Stimulated activated naive CD8-positive, alpha-beta T cell treated with anti-CD3 and anti-CD28 coated beads, Interleukin-15, Interleukin-2, amounts not matched to agents 100 ng/mL and 50 ng/mL, for 24 hours (primary cell): ENCODE data around the gene PCCA.

Experiments
- H3K27ac Mint-ChIP-seq: one replicate; pipeline ENCODE4 v1.8.0; 2021; ENCODE audit warnings: mild to moderate bottlenecking, mixed read lengths
- H3K27me3 Mint-ChIP-seq: one replicate; pipeline ENCODE4 v1.8.0; 2021; ENCODE audit warnings: mixed read lengths
- H3K36me3 Mint-ChIP-seq: one replicate; pipeline ENCODE4 v1.8.0; 2021; ENCODE audit warnings: low read depth, mixed read lengths
- H3K4me1 Mint-ChIP-seq: one replicate; pipeline ENCODE4 v1.8.0; 2021; ENCODE audit warnings: low read depth, mixed read lengths
- H3K4me3 Mint-ChIP-seq: one replicate; pipeline ENCODE4 v1.8.0; 2021; ENCODE audit warnings: mild to moderate bottlenecking, mixed read lengths
- H3K9me3 Mint-ChIP-seq: one replicate; pipeline ENCODE4 v1.8.0; 2021; ENCODE audit warnings: mixed read lengths

The PCCA gene

DNA sequence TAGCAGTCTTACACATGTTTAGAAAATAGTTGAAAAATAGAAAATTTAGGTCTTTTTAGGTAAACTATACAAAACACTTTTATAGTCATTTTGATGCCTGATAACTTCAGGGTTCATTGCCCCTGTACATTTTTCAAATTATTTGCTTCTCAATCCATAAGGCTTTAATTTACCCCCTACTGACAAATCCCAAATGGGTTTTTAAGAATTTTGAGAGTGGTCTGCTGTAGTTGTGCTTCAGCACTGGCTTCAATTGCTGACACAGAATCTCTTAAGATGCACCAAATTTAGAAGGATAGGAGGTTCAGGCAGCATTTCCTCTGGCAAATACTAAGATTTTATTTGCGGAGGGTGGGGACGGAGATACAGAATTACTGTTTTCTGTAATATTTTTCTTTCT, 89.4 kb downstream of the PCCA start:
- no peaks in the 10 kb centered on the region for H3K27me3 Mint-ChIP-seq
- peaks cover 12% of the 10 kb centered on the region for H3K4me1 Mint-ChIP-seq
- no peak overlapping the region for H3K27ac Mint-ChIP-seq
- H3K4me3 Mint-ChIP-seq, result no peak overlapping the region
- H3K36me3 Mint-ChIP-seq, result peaks cover 6% of the 10 kb centered on the region
- peaks cover 5% of the 10 kb centered on the region for H3K9me3 Mint-ChIP-seq

DNA sequence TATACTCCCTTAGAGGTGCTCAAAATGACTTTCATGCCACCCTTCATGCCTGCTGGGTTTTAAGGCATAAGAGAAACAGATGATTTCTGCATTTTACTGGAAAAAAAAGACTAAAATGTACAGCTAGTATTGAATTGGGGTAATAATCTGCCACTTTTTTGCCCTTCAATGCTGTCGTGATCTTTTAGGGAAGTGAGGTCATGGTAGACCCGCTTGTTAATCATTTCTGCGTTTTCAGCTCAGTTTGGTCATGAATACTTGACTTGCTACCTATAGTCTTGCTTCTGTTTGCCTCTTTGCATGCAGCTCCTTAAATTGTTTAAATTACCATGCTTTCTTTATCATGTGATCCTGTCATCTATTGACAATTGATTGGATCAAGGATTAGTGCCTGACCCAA, 90.4 kb downstream of the PCCA start:
- Mint-ChIP-seq H3K9me3 (no peaks in the 10 kb centered on the region), H3K4me3 (no peak overlapping the region), H3K4me1 (peaks cover 21% of the 10 kb centered on the region), H3K27me3 (no peaks in the 10 kb centered on the region), H3K27ac (no peak overlapping the region), H3K36me3 (no peaks in the 10 kb centered on the region)

DNA sequence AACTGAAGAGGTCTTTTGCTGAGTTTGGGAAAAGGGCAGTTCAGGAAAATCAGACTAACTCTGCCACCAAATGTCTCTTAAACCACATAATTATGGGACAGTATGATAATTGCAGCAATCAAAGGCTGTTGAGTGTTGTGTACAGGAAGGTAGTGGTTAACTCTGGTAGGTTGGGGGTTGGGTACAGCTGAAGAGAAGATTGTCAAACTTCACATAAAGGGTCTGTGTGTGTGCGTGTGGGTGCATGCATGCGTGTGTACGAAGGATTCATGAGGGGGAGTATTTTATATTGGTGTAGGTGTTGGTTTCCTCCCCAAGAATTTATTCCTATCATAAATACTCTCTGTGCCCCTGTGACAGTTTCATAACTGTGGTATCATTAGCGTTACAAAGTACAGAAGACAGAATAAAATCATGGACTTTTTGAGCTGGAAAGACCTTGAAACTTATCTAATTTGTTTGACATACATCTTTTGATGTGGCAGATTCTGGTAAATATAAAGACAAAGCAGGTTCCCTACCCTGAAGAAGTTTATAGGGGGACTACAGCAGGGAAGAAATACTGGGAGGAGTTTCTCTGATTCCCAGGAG, 94.1 kb downstream of the PCCA start:
- no peak overlapping the region for H3K27ac Mint-ChIP-seq
- no peaks in the 10 kb centered on the region for H3K9me3 Mint-ChIP-seq
- no peaks in the 10 kb centered on the region for H3K36me3 Mint-ChIP-seq
- H3K27me3 Mint-ChIP-seq, result no peaks in the 10 kb centered on the region
- H3K4me3 Mint-ChIP-seq, result no peak overlapping the region
- H3K4me1 Mint-ChIP-seq, result peaks cover 23% of the 10 kb centered on the region

DNA sequence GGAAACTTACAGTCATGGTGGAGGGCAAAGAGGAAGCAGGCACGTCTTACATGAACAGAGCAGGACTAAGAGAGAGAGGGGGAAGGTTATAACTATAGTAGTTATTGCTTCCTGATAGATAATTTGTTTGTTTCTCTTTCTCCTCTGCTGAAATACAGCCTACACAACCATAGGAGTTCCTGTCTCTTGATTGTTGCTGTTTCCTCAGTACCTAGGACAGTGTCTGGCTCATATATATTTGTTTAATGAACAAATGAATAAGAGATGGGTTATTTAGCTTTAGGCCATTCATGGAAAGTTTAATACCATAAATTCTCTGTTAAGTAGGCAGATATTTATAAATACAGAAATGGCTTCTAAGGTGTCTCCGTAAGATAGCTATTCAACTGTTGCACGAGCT, 95.2 kb downstream of the PCCA start:
- H3K9me3 Mint-ChIP-seq, result no peaks in the 10 kb centered on the region
- H3K4me1 Mint-ChIP-seq, result peaks cover 23% of the 10 kb centered on the region
- H3K36me3 Mint-ChIP-seq, result peaks cover 3% of the 10 kb centered on the region
- H3K4me3 Mint-ChIP-seq, result no peak overlapping the region
- H3K27me3 Mint-ChIP-seq, result no peaks in the 10 kb centered on the region
- no peak overlapping the region for H3K27ac Mint-ChIP-seq

DNA sequence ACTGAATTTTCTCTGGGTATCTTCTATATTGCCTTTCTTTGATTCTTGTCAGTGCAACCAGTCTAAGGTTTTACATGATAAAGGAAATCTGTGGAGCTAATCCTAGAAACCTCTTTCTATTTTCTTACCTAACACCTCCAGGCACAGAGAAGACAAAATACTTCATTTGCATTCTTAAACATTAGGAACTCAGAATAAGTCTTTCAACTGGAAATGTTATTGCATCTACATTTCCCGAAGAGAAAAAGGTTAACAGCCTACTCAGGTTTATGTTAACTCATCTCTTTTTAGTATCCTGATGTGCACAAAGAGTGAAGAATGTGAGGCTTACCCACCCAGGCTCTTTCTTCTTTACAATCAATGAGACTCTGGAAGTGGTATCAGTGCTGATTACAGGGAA, 106.7 kb downstream of the PCCA start:
- Mint-ChIP-seq H3K27me3 (no peaks in the 10 kb centered on the region), H3K9me3 (no peaks in the 10 kb centered on the region), H3K4me1 (no peaks in the 10 kb centered on the region), H3K27ac (no peak overlapping the region), H3K36me3 (no peaks in the 10 kb centered on the region), H3K4me3 (no peak overlapping the region)

DNA sequence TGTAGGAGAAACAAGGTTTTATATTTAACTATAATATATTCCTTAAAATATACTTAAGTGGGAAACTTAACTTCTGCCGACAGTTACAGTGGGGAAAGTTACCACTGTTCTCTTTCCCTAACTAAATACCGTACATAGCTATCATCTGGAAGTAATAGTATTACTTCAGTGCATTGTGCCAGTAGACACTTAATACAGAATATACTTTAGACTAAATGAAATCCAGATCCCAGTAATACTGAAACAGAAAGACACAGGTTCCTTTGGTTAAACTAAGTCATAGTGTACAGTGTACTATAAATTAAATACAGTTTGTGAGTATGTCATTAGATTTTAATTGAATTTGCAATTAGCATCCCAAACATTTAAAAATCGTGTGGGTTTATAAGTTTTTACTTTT, 107.5 kb downstream of the PCCA start:
- Mint-ChIP-seq H3K27ac (no peak overlapping the region), H3K4me1 (no peaks in the 10 kb centered on the region), H3K27me3 (no peaks in the 10 kb centered on the region), H3K4me3 (no peak overlapping the region), H3K9me3 (no peaks in the 10 kb centered on the region), H3K36me3 (no peaks in the 10 kb centered on the region)

DNA sequence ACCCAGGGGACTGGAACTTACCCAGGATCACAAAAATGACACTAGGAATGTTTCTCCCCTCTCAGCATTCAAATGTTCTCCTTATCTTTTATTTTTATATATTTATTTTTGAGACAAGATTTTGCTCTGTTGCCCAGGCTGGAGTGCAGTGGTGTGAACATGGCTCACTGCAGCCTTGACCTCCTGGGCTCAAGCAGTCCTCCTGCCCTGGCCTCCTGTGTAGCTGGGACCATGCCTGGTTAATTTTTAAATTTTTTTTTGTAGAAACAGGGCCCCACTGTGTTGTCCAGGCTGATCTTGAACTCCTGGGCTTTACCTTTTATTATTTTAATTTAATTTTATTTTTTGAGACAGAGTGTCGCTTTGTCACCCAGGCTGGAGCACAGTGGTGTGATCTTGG, 108.2 kb downstream of the PCCA start:
- Mint-ChIP-seq H3K4me1 (no peaks in the 10 kb centered on the region), H3K9me3 (no peaks in the 10 kb centered on the region), H3K36me3 (no peaks in the 10 kb centered on the region), H3K27ac (no peak overlapping the region), H3K27me3 (no peaks in the 10 kb centered on the region), H3K4me3 (no peak overlapping the region)

DNA sequence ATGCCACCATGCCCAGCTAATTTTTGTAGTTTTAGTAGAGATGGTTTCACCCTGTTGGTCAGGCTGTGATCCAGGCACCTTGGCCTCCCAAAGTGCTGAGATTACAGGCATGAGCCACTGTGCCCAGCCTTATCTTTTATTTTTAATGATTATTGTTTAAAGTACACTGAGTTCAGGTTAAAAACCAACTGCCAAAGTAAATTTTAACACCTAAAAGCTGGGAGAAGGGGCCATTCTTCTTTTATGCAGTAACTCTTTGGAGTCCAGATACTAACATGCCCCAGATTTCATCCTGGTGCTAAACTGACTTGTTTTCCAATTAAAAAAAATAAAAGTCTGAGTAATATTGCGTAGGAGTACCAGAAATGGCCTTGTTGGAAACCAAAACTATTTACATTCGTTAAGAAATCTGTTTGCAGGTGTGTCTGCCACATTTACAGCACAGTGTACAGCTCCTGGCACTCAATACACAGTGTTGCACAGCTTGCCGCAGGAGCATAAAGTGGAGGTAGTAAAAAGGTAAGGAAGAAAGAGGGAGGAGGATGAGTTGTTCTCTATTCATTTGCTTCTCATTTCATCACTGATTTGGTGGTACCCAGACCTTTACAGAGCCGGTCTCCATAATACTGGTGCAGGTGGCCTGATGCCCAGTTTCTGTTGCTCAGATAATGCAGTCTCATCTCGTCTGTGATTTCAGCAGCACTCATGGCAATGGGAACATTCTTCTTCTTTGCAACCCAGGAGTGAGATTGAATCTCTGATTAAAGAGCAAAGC, 108.9 kb downstream of the PCCA start:
- Mint-ChIP-seq H3K9me3 (no peaks in the 10 kb centered on the region), H3K4me3 (no peak overlapping the region), H3K27me3 (no peaks in the 10 kb centered on the region), H3K36me3 (no peaks in the 10 kb centered on the region), H3K27ac (no peak overlapping the region), H3K4me1 (no peaks in the 10 kb centered on the region)

DNA sequence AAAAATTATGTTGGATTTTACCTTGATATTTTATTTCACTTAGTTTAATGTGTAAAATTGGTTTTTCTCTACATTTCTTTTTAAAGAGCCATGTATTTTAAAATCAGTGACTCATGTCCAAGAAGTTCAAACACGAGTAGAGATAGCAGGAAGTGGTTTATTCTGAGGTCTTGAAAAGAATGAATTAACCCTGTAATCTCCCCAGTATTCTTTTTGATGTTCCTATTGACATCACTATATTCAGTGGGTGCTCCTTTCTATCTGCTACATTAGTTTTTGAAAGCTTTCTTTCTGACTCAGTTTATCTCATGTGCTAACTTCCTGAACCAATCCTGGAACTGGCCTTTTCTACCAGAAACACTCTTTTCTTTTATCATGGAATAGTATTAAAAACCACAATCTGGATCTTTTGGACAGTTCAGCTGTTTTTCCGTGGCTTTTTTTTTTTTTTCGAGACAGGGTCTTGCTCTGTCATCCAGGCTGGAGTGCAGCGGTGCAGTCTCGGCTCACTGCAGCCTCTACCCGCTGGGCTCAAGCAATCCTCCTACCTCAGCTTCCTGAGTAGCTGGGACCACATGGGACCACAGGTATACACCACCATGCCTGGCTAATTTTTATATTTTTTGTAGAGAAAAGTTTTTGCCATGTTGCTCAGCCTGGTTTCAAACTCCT, 114.9 kb downstream of the PCCA start:
- peak overlapping the region; percentile 67 for H3K4me3 Mint-ChIP-seq
- H3K36me3 Mint-ChIP-seq, result no peaks in the 10 kb centered on the region
- H3K27me3 Mint-ChIP-seq, result no peaks in the 10 kb centered on the region
- H3K4me1 Mint-ChIP-seq, result peaks cover 22% of the 10 kb centered on the region
- H3K27ac Mint-ChIP-seq, result peak overlapping the region; percentile 85
- H3K9me3 Mint-ChIP-seq, result no peaks in the 10 kb centered on the region

DNA sequence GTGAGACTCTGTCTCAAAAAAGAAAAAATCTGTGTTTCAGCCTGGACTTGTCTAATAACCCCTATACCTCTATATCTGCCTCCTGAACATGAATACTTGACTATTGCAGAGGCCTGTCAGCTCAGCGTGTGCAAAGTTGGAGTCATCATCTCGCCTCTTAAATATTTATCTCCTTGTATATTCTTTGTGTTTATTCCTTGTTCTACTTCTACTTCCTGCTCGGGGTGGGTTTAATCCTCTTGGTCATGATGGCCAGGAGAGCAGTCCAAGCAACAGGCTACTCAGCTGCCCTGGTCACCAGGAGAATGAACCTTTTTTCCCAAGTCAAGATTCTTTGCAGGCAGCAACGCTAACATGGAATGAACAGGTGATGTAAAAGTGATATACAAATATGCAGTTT, 119.1 kb downstream of the PCCA start:
- peaks cover 38% of the 10 kb centered on the region for H3K4me1 Mint-ChIP-seq
- H3K4me3 Mint-ChIP-seq, result no peak overlapping the region
- peaks cover 8% of the 10 kb centered on the region for H3K36me3 Mint-ChIP-seq

DNA sequence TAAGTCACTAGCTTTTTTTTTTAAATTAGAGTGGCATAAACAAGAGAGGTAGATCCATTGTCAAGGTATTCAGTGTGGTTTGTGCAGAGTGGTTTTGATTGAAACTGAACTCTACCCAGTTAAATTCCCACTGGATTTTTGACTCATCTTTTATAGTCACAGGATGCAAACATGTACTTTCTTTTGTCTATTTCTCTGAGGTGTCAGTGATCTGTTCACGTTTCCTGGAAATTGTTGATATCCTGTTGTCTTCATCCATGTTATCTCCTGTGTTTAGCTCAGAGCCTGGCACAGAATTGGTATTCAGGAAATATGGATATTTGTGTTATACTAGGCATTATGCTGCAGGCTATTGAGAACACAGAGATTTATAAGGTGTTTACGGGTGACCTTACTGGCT, 119.7 kb downstream of the PCCA start:
- Mint-ChIP-seq H3K4me1 (peaks cover 33% of the 10 kb centered on the region), H3K27ac (no peak overlapping the region), H3K9me3 (peaks cover 6% of the 10 kb centered on the region), H3K27me3 (no peaks in the 10 kb centered on the region), H3K4me3 (no peak overlapping the region), H3K36me3 (peaks cover 8% of the 10 kb centered on the region)

More for the DNA sequence above, 119.1 kb downstream of the PCCA start:
- Mint-ChIP-seq H3K27me3 (no peaks in the 10 kb centered on the region), H3K9me3 (peaks cover 3% of the 10 kb centered on the region), H3K27ac (no peak overlapping the region)

DNA sequence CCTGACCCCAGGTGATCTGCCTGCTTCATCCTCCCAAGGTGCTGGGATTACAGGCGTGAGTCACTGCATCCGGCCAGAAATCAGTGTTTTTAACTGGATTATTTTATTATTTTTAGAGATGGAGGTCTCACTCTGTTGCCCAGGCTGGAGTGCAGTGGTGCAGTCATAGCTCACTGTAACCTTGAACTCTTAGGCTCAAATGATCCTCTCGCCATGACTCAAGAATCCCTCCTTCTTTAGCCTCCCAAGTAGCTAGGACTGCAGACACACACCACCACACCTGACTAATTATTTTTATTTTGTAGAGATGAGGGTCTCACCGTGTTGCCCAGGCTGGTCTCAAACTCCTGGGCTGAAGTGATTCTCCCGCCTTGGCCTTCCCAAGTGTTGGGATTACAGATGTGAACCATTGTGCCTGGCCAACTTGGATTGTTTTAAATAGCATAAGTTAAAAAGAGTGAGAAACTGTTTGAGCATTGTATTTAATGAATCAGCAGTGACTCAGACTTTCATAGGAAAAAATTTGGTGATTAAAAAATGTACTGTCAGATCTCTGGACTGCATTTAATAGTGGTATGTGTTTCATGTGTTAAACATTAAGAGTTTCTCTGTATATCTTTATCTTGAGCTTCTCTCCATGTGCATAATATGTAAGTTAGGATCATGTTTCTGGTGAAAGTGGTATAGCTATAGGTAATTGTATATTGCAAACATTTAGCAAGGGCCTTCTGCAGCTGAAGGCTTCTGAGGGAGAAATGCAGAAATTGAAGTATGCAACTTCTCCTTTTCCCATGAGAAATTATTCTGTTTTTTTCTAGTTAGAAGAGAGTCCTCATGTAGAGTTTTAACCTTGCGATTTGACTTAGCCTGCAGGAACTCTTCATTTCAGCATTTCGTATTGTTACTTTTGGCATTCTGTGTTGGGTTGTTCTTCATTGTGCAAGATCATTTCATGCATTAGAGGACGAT, 121.2 kb downstream of the PCCA start:
- Mint-ChIP-seq H3K4me3 (no peak overlapping the region), H3K27me3 (no peaks in the 10 kb centered on the region), H3K27ac (peak overlapping the region; percentile 46), H3K36me3 (peaks cover 13% of the 10 kb centered on the region), H3K4me1 (peaks cover 17% of the 10 kb centered on the region), H3K9me3 (peaks cover 6% of the 10 kb centered on the region)

DNA sequence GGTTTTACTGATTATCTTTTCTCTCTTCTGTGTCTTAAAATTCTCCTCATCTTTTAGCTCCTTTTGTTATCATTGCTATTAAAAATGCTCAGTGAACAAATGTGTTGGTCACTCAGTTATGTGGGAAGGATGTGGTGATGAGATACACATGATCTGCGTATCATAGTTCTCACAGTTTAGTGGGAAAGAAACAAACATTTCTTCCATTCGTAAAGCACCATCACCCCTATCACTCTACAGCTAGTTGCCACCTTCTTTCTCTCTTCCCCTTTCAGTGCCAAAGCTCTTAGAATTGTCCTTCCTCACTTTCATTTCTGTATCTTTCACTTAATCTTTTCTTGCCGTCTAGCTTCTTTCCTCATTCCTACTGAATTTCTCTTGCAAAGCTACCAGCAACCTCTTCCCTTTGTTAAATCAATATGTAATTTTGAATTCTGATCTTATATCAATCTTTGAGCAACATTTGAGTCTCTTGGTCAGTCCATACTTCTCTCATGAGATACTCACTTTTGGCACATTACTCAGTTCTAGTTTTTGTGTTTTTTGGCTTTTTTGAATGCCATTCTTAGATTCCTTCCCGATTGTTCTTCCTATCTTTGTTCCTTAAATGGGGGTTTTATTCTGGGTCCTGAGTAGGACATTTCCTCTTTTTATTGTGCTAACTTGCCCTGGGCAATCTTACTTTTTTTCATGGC, 122.3 kb downstream of the PCCA start:
- Mint-ChIP-seq H3K4me1 (peaks cover 16% of the 10 kb centered on the region), H3K9me3 (peaks cover 6% of the 10 kb centered on the region), H3K4me3 (no peak overlapping the region), H3K27me3 (no peaks in the 10 kb centered on the region), H3K27ac (no peak overlapping the region), H3K36me3 (peaks cover 17% of the 10 kb centered on the region)

DNA sequence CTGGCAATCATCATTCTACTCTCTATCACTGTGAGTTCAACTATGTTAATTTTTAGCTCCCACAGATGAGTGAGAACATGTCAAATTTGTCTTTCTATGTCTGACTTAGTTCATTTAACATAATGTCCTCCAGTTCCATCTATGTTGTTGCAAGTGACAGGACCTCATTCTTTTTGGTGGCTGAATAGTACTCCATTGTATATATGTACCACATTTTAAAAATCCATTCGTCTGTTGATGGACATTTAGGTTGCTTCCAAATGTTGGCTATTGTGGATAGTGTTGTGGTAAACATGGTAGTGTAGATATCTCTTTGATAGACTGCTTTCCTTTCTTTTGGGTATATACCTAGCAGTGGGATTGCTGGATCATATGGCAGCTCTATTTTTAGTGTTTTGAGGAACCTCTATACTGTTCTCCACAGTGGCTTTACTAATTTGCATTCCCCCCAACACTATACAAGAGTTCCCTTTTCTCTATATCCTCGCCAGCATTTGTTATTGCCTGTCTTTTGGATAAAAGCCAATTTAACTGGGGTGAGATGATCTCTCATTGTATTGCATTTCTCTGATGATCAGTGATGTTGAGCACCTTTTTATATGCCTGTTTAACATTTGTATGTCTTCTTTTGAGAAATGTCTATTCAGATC, 124.1 kb downstream of the PCCA start:
- H3K36me3 Mint-ChIP-seq, result peaks cover 18% of the 10 kb centered on the region
- peaks cover 16% of the 10 kb centered on the region for H3K4me1 Mint-ChIP-seq
- no peak overlapping the region for H3K27ac Mint-ChIP-seq
- peaks cover 6% of the 10 kb centered on the region for H3K9me3 Mint-ChIP-seq
- H3K27me3 Mint-ChIP-seq, result no peaks in the 10 kb centered on the region
- H3K4me3 Mint-ChIP-seq, result no peak overlapping the region
